Measurements from ENCODE around the gene XIAP. TPM values are rescaled to one million over a fixed set of nuclear protein-coding genes. Genes with fewer than 3 reads are reported as not detected.

Gene XIAP
- total RNA-seq, 6 experiments from 2014 or later, result 34.4 to 48.4 (median 38.8) TPM

DNA sequence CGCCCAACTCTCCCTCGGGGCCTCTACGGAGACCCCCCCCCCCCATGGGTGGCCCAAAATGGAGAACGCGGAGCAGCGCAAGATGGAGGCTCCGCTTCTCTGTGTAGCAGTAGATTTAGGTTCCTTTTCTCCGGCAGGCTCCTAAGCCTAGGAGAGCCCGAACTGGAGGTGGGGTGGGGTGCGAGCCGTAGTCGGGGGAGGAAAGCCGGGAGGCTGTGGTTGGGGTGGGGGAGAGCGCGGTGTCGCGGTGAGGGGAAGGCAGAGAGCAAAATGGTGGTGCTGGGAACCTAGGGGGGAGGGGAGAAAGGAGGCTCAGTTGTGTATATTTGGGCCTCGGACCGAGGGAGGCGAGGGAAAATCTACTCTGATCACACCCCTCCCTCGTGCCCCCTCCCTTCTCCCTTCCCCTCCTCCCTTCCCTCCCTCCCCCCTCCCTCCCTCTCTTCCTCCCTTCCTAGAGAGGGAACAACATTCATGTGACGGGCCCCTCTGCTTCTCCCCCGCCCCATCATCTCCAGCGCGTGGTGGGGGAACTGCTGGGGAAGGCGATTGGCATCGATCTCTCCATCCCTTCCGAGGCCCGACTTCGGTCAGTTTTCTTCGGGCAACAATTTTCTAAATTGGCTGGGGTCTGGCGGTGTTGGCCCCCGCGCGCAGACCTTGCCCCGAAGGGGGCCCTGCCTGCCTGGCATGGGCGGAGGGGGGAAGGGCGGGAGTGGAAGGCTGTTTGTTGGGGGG lies 101.6 kb downstream of the XIAP start, which contains the start of gene STAG2:
Gene STAG2, plus strand, starts transcription at position 439 of the 738 bp plus-strand sequence. CDS start 60,922 bp downstream, outside the sequence.
- TF ChIP-seq, protein P1, sequence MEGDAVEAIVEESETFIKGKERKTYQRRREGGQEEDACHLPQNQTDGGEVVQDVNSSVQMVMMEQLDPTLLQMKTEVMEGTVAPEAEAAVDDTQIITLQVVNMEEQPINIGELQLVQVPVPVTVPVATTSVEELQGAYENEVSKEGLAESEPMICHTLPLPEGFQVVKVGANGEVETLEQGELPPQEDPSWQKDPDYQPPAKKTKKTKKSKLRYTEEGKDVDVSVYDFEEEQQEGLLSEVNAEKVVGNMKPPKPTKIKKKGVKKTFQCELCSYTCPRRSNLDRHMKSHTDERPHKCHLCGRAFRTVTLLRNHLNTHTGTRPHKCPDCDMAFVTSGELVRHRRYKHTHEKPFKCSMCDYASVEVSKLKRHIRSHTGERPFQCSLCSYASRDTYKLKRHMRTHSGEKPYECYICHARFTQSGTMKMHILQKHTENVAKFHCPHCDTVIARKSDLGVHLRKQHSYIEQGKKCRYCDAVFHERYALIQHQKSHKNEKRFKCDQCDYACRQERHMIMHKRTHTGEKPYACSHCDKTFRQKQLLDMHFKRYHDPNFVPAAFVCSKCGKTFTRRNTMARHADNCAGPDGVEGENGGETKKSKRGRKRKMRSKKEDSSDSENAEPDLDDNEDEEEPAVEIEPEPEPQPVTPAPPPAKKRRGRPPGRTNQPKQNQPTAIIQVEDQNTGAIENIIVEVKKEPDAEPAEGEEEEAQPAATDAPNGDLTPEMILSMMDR (IDR thresholded peaks at IDR 0.05), result no peak
- H3K36me3 Mint-ChIP-seq (ENCODE audit: low read depth), result peaks cover 6% of the 10 kb centered on the region; the same call in 1 of the 2 replicates
- peaks cover 3% of the 10 kb centered on the region for H3K27me3 Mint-ChIP-seq (ENCODE audit: insufficient read depth)
- DNase-seq, result peak; percentile 61
- H3K4me1 Mint-ChIP-seq (ENCODE audit: low read depth), result peaks cover 32% of the 10 kb centered on the region
- H3K9me3 Mint-ChIP-seq, result no peaks in the 10 kb centered on the region
- peak within 1 kb of the TSS; percentile 98 for H3K27ac Mint-ChIP-seq
- peak within 1 kb of the TSS; percentile 93 for H3K4me3 Mint-ChIP-seq

DNA sequence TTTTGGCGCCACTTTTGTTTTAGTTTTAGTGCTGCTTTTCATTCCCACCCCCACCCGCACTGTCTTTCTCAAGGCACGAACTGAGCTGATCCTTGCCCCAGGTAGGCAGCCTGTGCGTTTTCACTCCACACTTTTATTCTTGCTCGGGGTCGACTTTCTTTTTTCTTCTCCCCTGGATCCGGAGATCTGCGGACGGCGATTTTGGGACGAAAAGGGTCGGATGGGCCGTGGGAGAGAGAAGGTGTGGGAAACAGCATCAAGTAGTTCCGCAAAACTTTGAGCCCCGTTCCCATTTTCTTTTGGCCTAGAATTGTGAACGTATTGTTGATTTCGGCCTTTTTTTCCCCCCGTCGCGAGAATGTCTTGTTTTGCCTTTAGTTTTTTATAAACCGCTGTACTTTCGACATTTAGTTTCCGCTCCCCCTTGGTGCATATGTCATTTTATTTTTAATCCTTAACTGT lies 102.2 kb downstream of the XIAP start:
- Mint-ChIP-seq H3K27me3 (ENCODE audit: insufficient read depth) (peaks cover 3% of the 10 kb centered on the region), H3K36me3 (ENCODE audit: low read depth) (peaks cover 6% of the 10 kb centered on the region; the same call in 1 of the 2 replicates)

DNA sequence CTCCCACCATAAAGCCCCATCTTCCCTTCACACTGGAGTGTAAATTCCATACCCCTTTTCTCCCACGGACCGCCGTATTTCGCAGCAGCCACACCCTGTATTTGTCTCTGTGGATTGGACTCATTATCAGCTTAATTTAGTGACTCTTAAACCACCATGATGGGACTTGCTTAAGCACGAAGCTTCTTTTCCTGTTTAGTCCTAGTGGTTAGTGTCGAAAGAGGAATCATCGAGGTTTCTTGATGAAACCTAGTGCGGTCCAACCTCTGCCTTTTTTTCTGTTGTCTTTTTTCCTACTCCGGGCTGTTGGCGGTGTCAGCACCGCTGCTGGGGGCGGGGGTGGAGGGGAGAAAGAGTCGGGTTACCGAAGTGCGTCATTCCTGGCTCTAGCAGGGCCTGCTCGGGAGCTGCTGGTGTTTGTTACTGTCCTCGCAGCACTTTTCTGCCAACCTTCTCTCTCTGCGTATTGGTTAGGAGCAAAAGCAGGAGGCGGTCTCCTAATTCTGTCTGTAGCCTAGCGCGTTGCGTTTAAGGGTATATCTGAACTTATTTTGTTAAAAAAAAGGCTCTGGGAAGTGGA lies 103.0 kb downstream of the XIAP start:
- peaks cover 6% of the 10 kb centered on the region; the same call in 1 of the 2 replicates for H3K36me3 Mint-ChIP-seq (ENCODE audit: low read depth)
- H3K27me3 Mint-ChIP-seq (ENCODE audit: insufficient read depth), result peaks cover 3% of the 10 kb centered on the region
- peak overlapping the region; percentile 98 for H3K27ac Mint-ChIP-seq
- H3K9me3 Mint-ChIP-seq, result no peaks in the 10 kb centered on the region
- H3K4me3 Mint-ChIP-seq, result peak overlapping the region; percentile 93
- DNase-seq, result peak; percentile 94
- TF ChIP-seq, protein P1 (IDR thresholded peaks at IDR 0.05), result 0 out of 2 replicates have a peak, but pooled peaks have one; percentile 8
- H3K4me1 Mint-ChIP-seq (ENCODE audit: low read depth), result peaks cover 32% of the 10 kb centered on the region

More for the DNA sequence above, 102.2 kb downstream of the XIAP start:
- Mint-ChIP-seq H3K9me3 (no peaks in the 10 kb centered on the region), H3K27ac (peak overlapping the region; percentile 98), H3K4me3 (peak overlapping the region; percentile 93), H3K4me1 (ENCODE audit: low read depth) (peaks cover 32% of the 10 kb centered on the region)
- TF ChIP-seq, protein P1 (IDR thresholded peaks at IDR 0.05), result no peak
- no peak for DNase-seq

Other genes starting within 250 kb of the XIAP start
- 10 to 100 TPM; 49.9 to 54.3 (median 52.9) TPM for gene THOC2, start 127.0 kb upstream of the XIAP start, total RNA-seq (2021; fragmentation: NEBNext Ultra II Directional; extraction: Animal tissue kit (Norgen Biotek cat#: 25700))
- gene STAG2, start 101.7 kb downstream of the XIAP start, total RNA-seq (2021; fragmentation: NEBNext Ultra II Directional; extraction: Animal tissue kit (Norgen Biotek cat#: 25700)), result 10 to 100 TPM; 38.8 to 48.6 (median 46.3) TPM

All from HFFc6 (cell line).